Esophagus squamous epithelium (tissue), 5 donors: ENCODE results near the gene DBNL. TPM values are rescaled to one million over a fixed set of nuclear protein-coding genes. Genes with fewer than 3 reads are reported as not detected.

Experiments
- DNase-seq: peaks from one replicate; lab custom pipeline; 2025; lab: John Stamatoyannopoulos, UW
- H3K27ac ChIP-seq, 4 donors: fragments of 200-600 bp; sonication (generic); one replicate each; pipeline ENCODE4 v1.5.1; 2016 to 2019; ENCODE audit warnings: mild to moderate bottlenecking in 1 of 4
- H3K27me3 ChIP-seq, 4 donors: fragments of 200-600 bp; sonication (generic); 1 replicate in 3 of 4; 2 replicates in 1 of 4; pipeline versions ENCODE4 v1.5.1 to v1.6.0; 2017 to 2021; ENCODE audit warnings: antibody characterized with exemption in 1 of 4
- H3K36me3 ChIP-seq, 3 donors: fragments of 200-600 bp; sonication (generic); one replicate each; pipeline ENCODE4 v1.5.1; 2016 to 2019
- H3K4me1 ChIP-seq, 3 donors: fragments of 200-600 bp; sonication (generic); one replicate each; pipeline ENCODE4 v1.5.1; 2017 to 2019
- H3K4me3 ChIP-seq, 4 donors: fragments of 200-600 bp; sonication (generic); 1 replicate in 3 of 4; 2 replicates in 1 of 4; pipeline ENCODE4 v1.5.1; 2016 to 2019; ENCODE audit warnings: mild to moderate bottlenecking in 2 of 4, moderate library complexity in 1 of 4
- H3K9me3 ChIP-seq, 3 donors: fragments of 200-600 bp; sonication (generic); one replicate each; pipeline ENCODE4 v1.5.1; 2016 to 2019
- POLR2A ChIP-seq, 4 donors: fragments of 450-650 bp; IDR thresholded peaks; one replicate each; pipeline ENCODE4 v1.6.1; 2017; ENCODE audit warnings: antibody characterized with exemption in 4 of 4, mild to moderate bottlenecking in 4 of 4, moderate library complexity in 3 of 4
- WGBS, 2 donors: methylation state at CpG; one replicate each; pipeline ENCODE4 v1.1.5; 2018; 5-methylcytosine and 5-hydroxymethylcytosine counted together
- intact Hi-C: fragments of 100-400 bp; cut with DNase I; formaldehyde crosslinking; loops from one replicate; pipeline ENCODE4 v1.15.0; 2022
- total RNA-seq, 4 donors: library from RNA; depleted of rRNA; stranded (reverse); fragments of >200 nt; gene quantifications; one replicate each; pipeline ENCODE4 v1.1.0, GENCODE V29; 2016
- TF ChIP-seq, protein P1 (sequence below), 6 experiments: fragments of 450-650 bp in 4 of 6; fragments of 200-600 bp in 2 of 6; sonication (generic) in 2 of 6; IDR thresholded peaks; one replicate each; pipeline ENCODE4 v1.5.1; 2016 to 2019; ENCODE audit warnings: antibody characterized with exemption in 6 of 6, mild to moderate bottlenecking in 4 of 6, moderate library complexity in 4 of 6
- donor health status: DM: yes; HTN: yes; CAD: no.

The DBNL gene
- total RNA-seq, 4 donors from 2014 or later = 185 to 337 (median 225) TPM

DNA sequence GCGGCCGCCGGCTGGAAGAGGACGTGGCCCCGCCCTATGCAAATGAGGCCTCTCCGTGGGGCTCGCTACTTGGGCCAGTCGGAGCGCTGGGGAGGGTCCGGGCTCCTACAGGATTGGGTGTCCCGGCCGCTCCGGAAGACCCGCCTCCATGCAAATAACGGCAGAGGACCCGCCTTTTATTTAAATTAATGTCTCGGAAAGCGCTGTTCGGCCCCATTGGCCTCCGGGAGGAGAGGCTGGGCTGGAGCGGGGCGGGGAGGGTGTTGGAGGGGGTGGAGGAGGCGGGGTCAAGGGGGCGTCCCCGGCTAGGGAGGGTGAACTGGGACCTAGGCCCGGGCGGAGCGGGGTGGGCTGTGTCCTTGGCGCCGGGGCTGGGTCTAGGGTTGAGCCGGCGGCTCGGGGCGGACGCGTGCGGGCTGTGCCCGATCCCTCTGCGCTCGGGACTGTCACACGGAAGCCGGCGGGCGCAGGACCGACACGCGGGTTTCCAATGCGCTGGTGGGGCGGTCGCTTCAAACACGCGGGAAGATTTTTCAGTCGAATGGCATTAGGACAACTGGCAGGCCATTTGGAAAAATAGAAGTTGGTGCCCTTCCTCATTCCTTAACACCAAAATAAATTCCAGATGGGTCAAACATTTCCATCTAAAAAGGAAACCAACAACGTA, 38.2 kb downstream of the DBNL start:
- no peaks in the 10 kb centered on the region for H3K9me3 ChIP-seq
- TF ChIP-seq, protein P1, sequence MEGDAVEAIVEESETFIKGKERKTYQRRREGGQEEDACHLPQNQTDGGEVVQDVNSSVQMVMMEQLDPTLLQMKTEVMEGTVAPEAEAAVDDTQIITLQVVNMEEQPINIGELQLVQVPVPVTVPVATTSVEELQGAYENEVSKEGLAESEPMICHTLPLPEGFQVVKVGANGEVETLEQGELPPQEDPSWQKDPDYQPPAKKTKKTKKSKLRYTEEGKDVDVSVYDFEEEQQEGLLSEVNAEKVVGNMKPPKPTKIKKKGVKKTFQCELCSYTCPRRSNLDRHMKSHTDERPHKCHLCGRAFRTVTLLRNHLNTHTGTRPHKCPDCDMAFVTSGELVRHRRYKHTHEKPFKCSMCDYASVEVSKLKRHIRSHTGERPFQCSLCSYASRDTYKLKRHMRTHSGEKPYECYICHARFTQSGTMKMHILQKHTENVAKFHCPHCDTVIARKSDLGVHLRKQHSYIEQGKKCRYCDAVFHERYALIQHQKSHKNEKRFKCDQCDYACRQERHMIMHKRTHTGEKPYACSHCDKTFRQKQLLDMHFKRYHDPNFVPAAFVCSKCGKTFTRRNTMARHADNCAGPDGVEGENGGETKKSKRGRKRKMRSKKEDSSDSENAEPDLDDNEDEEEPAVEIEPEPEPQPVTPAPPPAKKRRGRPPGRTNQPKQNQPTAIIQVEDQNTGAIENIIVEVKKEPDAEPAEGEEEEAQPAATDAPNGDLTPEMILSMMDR (IDR thresholded peaks at IDR 0.05) = peak in 1 of 6 experiments; percentile 3
- peak in 2 of 4 donors; percentile 42 to 53 for TF ChIP-seq POLR2A (IDR thresholded peaks at IDR 0.05)
- intact Hi-C loops = no loop called here
- peak overlapping the region; percentile 88 to 96 (median 92) for H3K27ac ChIP-seq
- DNase-seq = peak; percentile 98
- H3K4me3 ChIP-seq = peak overlapping the region; percentile 64 to 99 (median 70)
- peaks cover 0 to 68% (median 24%) of the 10 kb centered on the region in 3 donors for H3K4me1 ChIP-seq
- 1 to 2% methylated on average over 14 to 17 of the region's 54 CpGs for WGBS, 2 donors
- H3K36me3 ChIP-seq = peaks cover 21 to 32% (median 30%) of the 10 kb centered on the region in 3 donors
- no peaks in the 10 kb centered on the region for H3K27me3 ChIP-seq

DNA sequence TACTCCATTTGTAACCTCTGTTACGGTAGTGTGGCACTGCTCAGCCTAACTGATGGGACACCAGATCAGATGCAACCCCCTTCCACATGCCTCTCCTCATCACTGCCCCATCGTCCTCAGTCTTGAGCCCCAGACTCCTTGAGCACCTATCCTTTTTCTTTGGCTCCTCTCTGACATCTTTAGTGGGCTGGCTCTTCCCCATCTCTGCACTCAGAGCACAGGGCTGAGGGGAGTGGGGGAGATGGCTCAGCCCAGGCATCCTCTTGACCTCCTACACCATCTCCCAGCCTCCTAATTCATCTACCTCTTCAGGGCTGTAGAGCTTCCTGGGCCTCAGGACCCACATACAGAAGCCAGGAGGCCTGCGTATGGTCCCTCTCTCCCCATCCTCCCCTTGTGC, 39.3 kb downstream of the DBNL start:
- Histone ChIP-seq H3K9me3 (no peaks in the 10 kb centered on the region), H3K27me3 (no peaks in the 10 kb centered on the region), H3K36me3 (peaks cover 10 to 20% (median 19%) of the 10 kb centered on the region in 3 donors), H3K4me1 (peaks cover 0 to 70% (median 35%) of the 10 kb centered on the region in 3 donors), H3K4me3 (no peak overlapping the region), H3K27ac (peak overlapping the region in 3 of 4 donors; percentile 90 to 96 (median 91))
- TF ChIP-seq, protein P1 (IDR thresholded peaks at IDR 0.05) = no peak
- TF ChIP-seq POLR2A (IDR thresholded peaks at IDR 0.05) = no peak
- DNase-seq = no peak
- intact Hi-C loops = no loop called here
- 89 to 100% methylated on average over 3 of the region's 3 CpGs for WGBS, 2 donors

DNA sequence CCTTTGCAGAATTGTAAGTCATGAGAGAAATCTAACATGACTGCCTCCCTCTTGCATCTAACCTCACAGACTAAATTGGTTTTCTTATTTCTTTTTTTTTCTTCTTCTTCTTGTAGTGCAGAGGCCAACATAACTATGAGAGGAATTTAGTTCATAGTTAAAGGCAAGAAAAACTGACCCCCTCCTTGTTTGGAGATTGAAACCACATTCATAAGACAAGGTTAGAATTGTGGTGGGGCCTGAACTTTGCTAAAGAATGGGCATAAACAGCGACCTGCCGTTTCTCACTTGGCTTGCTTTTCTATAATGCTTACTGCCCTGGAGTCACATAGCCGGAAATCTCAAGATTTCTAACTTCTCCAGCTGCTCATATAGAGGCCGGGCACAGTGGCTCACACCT, 40.2 kb downstream of the DBNL start:
- H3K4me3 ChIP-seq = no peak overlapping the region
- TF ChIP-seq, protein P1 (IDR thresholded peaks at IDR 0.05) = no peak
- no peak for TF ChIP-seq POLR2A (IDR thresholded peaks at IDR 0.05)
- WGBS, 2 donors = 57 to 67% methylated on average over 3 to 4 of the region's 4 CpGs
- peaks cover 9 to 11% (median 11%) of the 10 kb centered on the region in 3 donors for H3K36me3 ChIP-seq
- peaks cover 0 to 70% (median 42%) of the 10 kb centered on the region in 3 donors for H3K4me1 ChIP-seq
- H3K9me3 ChIP-seq = no peaks in the 10 kb centered on the region
- intact Hi-C loops = no loop called here
- H3K27ac ChIP-seq = peak overlapping the region in 2 of 4 donors; percentile 91 to 96
- no peaks in the 10 kb centered on the region for H3K27me3 ChIP-seq
- DNase-seq = no peak

DNA sequence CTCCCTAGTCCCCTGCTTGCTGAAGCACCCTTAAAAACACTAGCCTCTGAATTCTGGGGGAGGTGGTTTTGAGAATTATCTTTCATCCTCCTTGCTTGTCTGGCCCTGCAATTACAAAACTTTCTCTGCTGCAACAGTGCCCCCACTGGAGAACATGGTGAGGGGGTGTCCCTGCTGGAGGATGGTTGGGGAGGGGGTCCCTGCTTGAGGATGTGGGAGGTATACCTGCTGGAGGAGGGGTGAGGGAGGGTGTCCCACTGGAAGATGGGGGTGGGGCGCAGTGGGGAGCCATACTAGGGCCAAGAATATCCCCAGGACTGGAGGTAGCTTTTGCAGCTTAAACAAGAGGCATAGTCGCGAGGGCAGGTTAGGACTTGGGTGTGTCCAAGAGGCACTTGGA, 41.0 kb downstream of the DBNL start:
- H3K4me1 ChIP-seq = peaks cover 0 to 70% (median 35%) of the 10 kb centered on the region in 3 donors
- TF ChIP-seq, protein P1 (IDR thresholded peaks at IDR 0.05) = peak in 1 of 6 experiments; percentile 11
- no peak for TF ChIP-seq POLR2A (IDR thresholded peaks at IDR 0.05)
- 60 to 72% methylated on average over 3 of the region's 3 CpGs for WGBS, 2 donors
- H3K9me3 ChIP-seq = no peaks in the 10 kb centered on the region
- peak overlapping the region in 3 of 4 donors; percentile 14 to 57 (median 29) for H3K27ac ChIP-seq
- peaks cover under 1 to 3% (median 3%) of the 10 kb centered on the region in 3 donors for H3K36me3 ChIP-seq
- intact Hi-C loops = no loop called here
- DNase-seq = no peak
- H3K27me3 ChIP-seq = no peaks in the 10 kb centered on the region
- no peak overlapping the region for H3K4me3 ChIP-seq

DNA sequence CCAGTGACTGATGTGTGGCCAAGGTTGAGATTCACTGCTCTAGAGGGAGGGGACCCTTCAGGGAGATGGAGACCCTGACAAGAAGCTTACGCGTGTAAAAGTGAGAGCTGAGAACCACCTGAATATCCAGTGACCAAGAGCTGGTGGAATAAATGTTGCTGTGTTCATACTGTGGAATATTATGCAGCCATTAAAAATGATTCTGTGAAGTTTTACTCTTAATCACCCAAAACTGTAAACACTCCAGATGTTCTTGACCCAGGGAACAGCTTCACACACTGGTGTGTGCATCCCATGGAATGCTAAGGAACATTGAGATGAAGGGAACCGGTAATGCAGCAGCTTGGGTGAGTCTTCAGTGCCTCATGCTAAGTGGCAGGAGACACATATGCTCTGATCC, 42.1 kb downstream of the DBNL start:
- H3K4me1 ChIP-seq = peaks cover 0 to 65% (median 24%) of the 10 kb centered on the region in 3 donors
- H3K9me3 ChIP-seq = no peaks in the 10 kb centered on the region
- intact Hi-C loops = no loop called here
- DNase-seq = no peak
- no peaks in the 10 kb centered on the region for H3K27me3 ChIP-seq
- no peak for TF ChIP-seq POLR2A (IDR thresholded peaks at IDR 0.05)
- TF ChIP-seq, protein P1 (IDR thresholded peaks at IDR 0.05) = no peak
- H3K36me3 ChIP-seq = no peaks in the 10 kb centered on the region
- H3K27ac ChIP-seq = peak overlapping the region in 3 of 4 donors; percentile 78 to 93 (median 84)
- no peak overlapping the region for H3K4me3 ChIP-seq
- 93 to 97% methylated on average over 3 of the region's 3 CpGs for WGBS, 2 donors
